Gastrocnemius medialis (tissue), 4 donors: Measurements from ENCODE around the gene ZBTB33. TPM values are rescaled to one million over a fixed set of nuclear protein-coding genes. Genes with fewer than 3 reads are reported as not detected.

Experiments used
- ATAC-seq, 2 donors: fragments of 150-250 bp; one replicate each; pipeline ENCODE4 v1.9.1; 2016
- DNase-seq, 2 donors: peaks; one replicate each; pipeline ENCODE4 v3.0.0-alpha.2; 2019
- H3K27ac ChIP-seq, 4 donors: fragments of 200-600 bp; sonication (generic); 1 replicate in 1 of 4; 2 replicates in 3 of 4; pipeline ENCODE4 v1.5.1; 2016 to 2018; ENCODE audit warnings: mild to moderate bottlenecking in 2 of 4, moderate library complexity in 1 of 4
- H3K27me3 ChIP-seq, 3 donors: fragments of 200-600 bp; sonication (generic) in 2 of 3; 1 replicate in 1 of 3; 2 replicates in 2 of 3; pipeline versions ENCODE4 v1.5.1 to v1.6.0; 2016 to 2019; ENCODE audit warnings: mild to moderate bottlenecking in 1 of 3, moderate library complexity in 1 of 3
- H3K36me3 ChIP-seq, 2 donors: fragments of 200-600 bp; sonication (generic) in 1 of 2; one replicate each; pipeline ENCODE4 v1.5.1; 2017 to 2018
- H3K4me1 ChIP-seq, 2 donors: fragments of 200-600 bp; sonication (generic) in 1 of 2; one replicate each; pipeline ENCODE4 v1.5.1; 2016 to 2017; ENCODE audit warnings: mild to moderate bottlenecking in 2 of 2
- H3K4me3 ChIP-seq, 4 donors: fragments of 200-600 bp; sonication (generic) in 3 of 4; 1 replicate in 1 of 4; 2 replicates in 3 of 4; pipeline ENCODE4 v1.5.1; 2016 to 2019; ENCODE audit warnings: mild to moderate bottlenecking in 2 of 4
- H3K9me3 ChIP-seq, 3 donors: fragments of 200-600 bp; sonication (generic) in 2 of 3; 1 replicate in 1 of 3; 2 replicates in 2 of 3; pipeline ENCODE4 v1.5.1; 2016 to 2019
- CTCF ChIP-seq, 5 experiments: fragments of 450-650 bp in 3 of 5; fragments of 200-600 bp in 2 of 5; sonication (generic) in 2 of 5; IDR thresholded peaks in 4 of 5; conservative IDR thresholded peaks in 1 of 5; 1 replicate in 4 of 5; 2 replicates in 1 of 5; pipeline ENCODE4 v1.5.1; 2016 to 2019; ENCODE audit warnings: antibody characterized with exemption in 5 of 5, mild to moderate bottlenecking in 3 of 5, moderate library complexity in 3 of 5
- POLR2A ChIP-seq, 2 donors: fragments of 450-650 bp; IDR thresholded peaks; one replicate each; pipeline ENCODE4 v1.6.1; 2017; ENCODE audit warnings: antibody characterized with exemption in 2 of 2, mild to moderate bottlenecking in 2 of 2, moderate library complexity in 2 of 2
- in situ Hi-C, 4 donors: fragments of 200-750 bp; cut with MboI; loops; one replicate each; pipeline versions ENCODE4 v1.15.0 to v1.8.0; 2017; ENCODE audit warnings: low sequenced_read_pairs in 4 of 4
- intact Hi-C: fragments of 100-400 bp; cut with DNase I; formaldehyde crosslinking; loops from one replicate; pipeline ENCODE4 v1.15.1; 2023; ENCODE audit warnings: low total_unique reads
- total RNA-seq, 4 donors: library from RNA; depleted of rRNA; stranded (reverse); fragments of >200 nt; gene quantifications; one replicate each; pipeline versions ENCODE4 v1.1.0 to v1.2.3, GENCODE V29; 2016

The ZBTB33 gene
- total RNA-seq, 4 donors from 2014 or later, result 9.2 to 12.4 (median 9.8) TPM

DNA sequence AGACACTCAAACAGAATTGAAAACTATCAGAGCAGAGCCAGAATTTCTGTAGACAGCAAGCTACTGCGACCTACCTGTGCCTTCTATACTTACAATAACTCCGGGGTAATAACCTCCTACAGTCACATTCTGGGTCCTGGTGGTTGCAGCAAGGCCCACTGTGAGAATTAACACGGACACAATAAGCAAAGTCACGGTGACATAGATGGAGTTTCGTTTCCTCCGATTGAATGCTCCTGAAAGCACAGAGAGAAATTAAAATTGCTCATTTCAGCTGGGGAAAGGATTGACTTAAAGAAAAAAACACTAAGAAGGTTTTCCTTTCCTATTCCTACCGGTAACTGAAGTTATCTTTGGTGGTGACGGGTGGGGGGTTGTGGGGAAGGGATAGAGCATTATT is 53.6 kb downstream of the ZBTB33 start:
- Histone ChIP-seq H3K9me3 (no peaks in the 10 kb centered on the region), H3K4me3 (no peak overlapping the region)
- intact Hi-C loops, result no loop called here

DNA sequence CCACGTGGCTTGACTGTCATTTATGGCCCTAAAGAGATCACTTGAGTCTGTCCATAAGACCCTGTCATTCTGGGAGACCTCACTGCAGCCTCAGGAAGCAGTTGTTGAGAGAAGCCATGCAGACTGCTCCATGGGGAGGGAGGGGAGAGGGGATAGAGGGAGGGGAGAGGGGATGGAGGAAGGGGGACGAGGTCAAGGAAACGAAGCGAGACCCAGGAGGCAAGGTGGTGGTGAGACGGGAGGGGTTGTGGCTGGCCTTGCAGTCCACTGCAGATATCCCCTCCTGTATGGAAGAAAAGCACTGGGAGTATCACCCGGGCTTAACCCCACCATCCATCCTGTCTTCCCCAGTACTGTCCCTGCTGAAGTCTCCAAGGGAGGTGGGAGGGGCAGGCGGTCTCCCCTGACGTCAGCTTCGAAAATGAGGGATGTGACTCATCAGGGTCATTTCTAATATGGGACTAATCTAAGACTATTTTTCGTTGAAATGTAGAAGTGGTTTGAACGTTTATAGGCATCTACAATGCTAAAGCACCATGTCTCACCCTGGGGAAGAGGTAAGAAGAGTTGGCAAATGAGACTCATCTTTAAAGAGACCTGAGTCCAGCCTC is 55.0 kb downstream of the ZBTB33 start:
- peaks cover 0 to 6% (median 0%) of the 10 kb centered on the region in 3 donors for H3K27me3 ChIP-seq
- in situ Hi-C loops (no loop called here), intact Hi-C loops (loop anchor here (5.0 kb wide), 1 partner anchor 53 kb away; the partner anchor contains the start of gene ZBTB33)
- no peak overlapping the region for H3K27ac ChIP-seq
- no peak for TF ChIP-seq CTCF (IDR thresholded peaks at IDR 0.05 in 4 of 5, conservative IDR thresholded peaks at IDR 0.05 in 1 of 5)
- no peak for TF ChIP-seq POLR2A (IDR thresholded peaks at IDR 0.05)
- DNase-seq (no peak), ATAC-seq (no peak)
- H3K4me3 ChIP-seq, result no peak overlapping the region
- H3K36me3 ChIP-seq, result no peaks in the 10 kb centered on the region
- peaks cover 0 to 4% of the 10 kb centered on the region in 2 donors for H3K4me1 ChIP-seq
- H3K9me3 ChIP-seq, result no peaks in the 10 kb centered on the region

More for the DNA sequence above, 53.6 kb downstream of the ZBTB33 start:
- H3K36me3 ChIP-seq, result no peaks in the 10 kb centered on the region
- in situ Hi-C loops, result no loop called here
- no peak for ATAC-seq
- peaks cover 0 to 2% (median 0%) of the 10 kb centered on the region in 3 donors for H3K27me3 ChIP-seq
- no peaks in the 10 kb centered on the region for H3K4me1 ChIP-seq
- no peak overlapping the region for H3K27ac ChIP-seq
- TF ChIP-seq POLR2A (IDR thresholded peaks at IDR 0.05) (no peak), CTCF (IDR thresholded peaks at IDR 0.05 in 4 of 5, conservative IDR thresholded peaks at IDR 0.05 in 1 of 5) (no peak)
- DNase-seq, result no peak

GRCh38 chrX:120306630-120307029 is 56.0 kb downstream of the ZBTB33 start:
- Histone ChIP-seq H3K36me3 (no peaks in the 10 kb centered on the region), H3K27me3 (peaks cover 0 to 11% (median 0%) of the 10 kb centered on the region in 3 donors), H3K27ac (no peak overlapping the region), H3K9me3 (no peaks in the 10 kb centered on the region), H3K4me1 (peaks cover 4 to 5% of the 10 kb centered on the region in 2 donors), H3K4me3 (no peak overlapping the region)
- intact Hi-C loops (loop anchor here (5.0 kb wide), 1 partner anchor 54 kb away; the partner anchor contains the start of gene ZBTB33), in situ Hi-C loops (no loop called here)
- TF ChIP-seq CTCF (IDR thresholded peaks at IDR 0.05 in 4 of 5, conservative IDR thresholded peaks at IDR 0.05 in 1 of 5), result no peak
- TF ChIP-seq POLR2A (IDR thresholded peaks at IDR 0.05), result no peak
- no peak for DNase-seq
- no peak for ATAC-seq

Other genes with a start within 250 kb of the ZBTB33 start
- gene RHOXF2B, start 173.1 kb upstream of the ZBTB33 start, total RNA-seq, result not detected
- not detected for gene RHOXF1, start 134.9 kb upstream of the ZBTB33 start, total RNA-seq
- gene RHOXF2, start 92.2 kb upstream of the ZBTB33 start, total RNA-seq, result not detected
- 1 to 10 TPM in 1 of 4 donors, under 1 TPM in 2, not detected in 1; 0.16 to 1.3 (median 0.56) TPM for gene TMEM255A, start 60.6 kb downstream of the ZBTB33 start, total RNA-seq
- gene ATP1B4, start 111.3 kb downstream of the ZBTB33 start, total RNA-seq, result 10 to 100 TPM in 1 of 4 donors, 1 to 10 TPM in 3; 2.3 to 20.4 (median 4.7) TPM
- gene LAMP2, start 218.5 kb downstream of the ZBTB33 start, total RNA-seq, result 100 to 1,000 TPM in 3 of 4 donors, 10 to 100 TPM in 1; 70.0 to 112 (median 110) TPM